Activated CD4-positive, alpha-beta T cell treated with anti-CD3 and anti-CD28 coated beads, Interleukin-2, amount 10 ng/mL, durations not matched to agents 7 days and 5 days (primary cell): ENCODE measurements around the gene NACC1. TPM values are rescaled to one million over a fixed set of nuclear protein-coding genes. Genes with fewer than 3 reads are reported as not detected.
"Not testable (repeated sequence)": the region's sequence is repeated elsewhere in the genome, so short reads cannot be mapped to it uniquely, and the experiment has no call there.

ENCODE experiments used
- CTCF ChIA-PET: fragments of 350-600 bp; sonication (Branson Sonifier 250); formaldehyde crosslinking; loops from one replicate; lab custom pipeline; 2021; ENCODE audit warnings: antibody characterized with exemption; lab: Charles Lee
- POLR2A ChIA-PET: fragments of 350-600 bp; sonication (Branson Sonifier 250); formaldehyde crosslinking; loops from one replicate; lab custom pipeline; 2021; ENCODE audit warnings: antibody characterized with exemption; lab: Charles Lee
- DNase-seq: peaks from one replicate; pipeline ENCODE4 v3.0.0-alpha.2; 2020
- H3K27ac Mint-ChIP-seq: one replicate; pipeline ENCODE4 v1.8.0; 2021; ENCODE audit warnings: mild to moderate bottlenecking, moderate library complexity, mixed read lengths
- H3K27me3 Mint-ChIP-seq: one replicate; pipeline ENCODE4 v1.8.0; 2021; ENCODE audit warnings: mixed read lengths
- H3K36me3 Mint-ChIP-seq: one replicate; pipeline ENCODE4 v1.8.0; 2021; ENCODE audit warnings: low read depth, mixed read lengths
- H3K4me1 Mint-ChIP-seq: one replicate; pipeline ENCODE4 v1.8.0; 2021; ENCODE audit warnings: mixed read lengths
- H3K4me3 Mint-ChIP-seq: one replicate; pipeline ENCODE4 v1.8.0; 2021; ENCODE audit warnings: mild to moderate bottlenecking, moderate library complexity, mixed read lengths
- H3K9me3 Mint-ChIP-seq: one replicate; pipeline ENCODE4 v1.8.0; 2021; ENCODE audit warnings: mixed read lengths
- total RNA-seq, 2 experiments: library from RNA; stranded (reverse); gene quantifications; one replicate each; pipeline ENCODE4 v1.2.3, GENCODE V29; 2021

The NACC1 gene
- total RNA-seq, 2 experiments from 2014 or later: 57.8 to 63.8 TPM

GRCh38 chr19:13155472-13156359, 37.7 kb downstream of the NACC1 start:
- H3K36me3 Mint-ChIP-seq: peaks cover 37% of the 10 kb centered on the region
- no peaks in the 10 kb centered on the region for H3K9me3 Mint-ChIP-seq
- H3K27ac Mint-ChIP-seq: peak overlapping the region; percentile 100
- CTCF ChIA-PET: interaction anchor here (0.8 to 1.5 kb wide), 8 partner anchors 8 to 52 kb away, joined by 3 to 7 read pairs (median 4); no protein-coding TSS in a partner anchor
- peak overlapping the region; percentile 97 for H3K4me3 Mint-ChIP-seq
- H3K27me3 Mint-ChIP-seq: no peaks in the 10 kb centered on the region
- peak; percentile 79 for DNase-seq
- POLR2A ChIA-PET: interaction anchor here (0.6 to 1.4 kb wide), 3 partner anchors 8 to 1338 kb away, joined by 3 to 7 read pairs (median 6); no protein-coding TSS in a partner anchor
- peaks cover 40% of the 10 kb centered on the region for H3K4me1 Mint-ChIP-seq

GRCh38 chr19:13159713-13160112, 41.6 kb downstream of the NACC1 start:
- H3K4me3 Mint-ChIP-seq: no peak overlapping the region
- H3K9me3 Mint-ChIP-seq: no peaks in the 10 kb centered on the region
- DNase-seq: no peak
- ChIA-PET POLR2A (no interaction called here), CTCF (no interaction called here)
- H3K36me3 Mint-ChIP-seq: peaks cover 20% of the 10 kb centered on the region
- peak overlapping the region; percentile 48 for H3K27ac Mint-ChIP-seq
- peaks cover 59% of the 10 kb centered on the region for H3K4me1 Mint-ChIP-seq
- no peaks in the 10 kb centered on the region for H3K27me3 Mint-ChIP-seq

- Mint-ChIP-seq H3K9me3 (no peaks in the 10 kb centered on the region), H3K4me3 (peak overlapping the region; percentile 43), H3K27me3 (no peaks in the 10 kb centered on the region), H3K36me3 (peaks cover 13% of the 10 kb centered on the region), H3K4me1 (peaks cover 67% of the 10 kb centered on the region), H3K27ac (no peak overlapping the region)
- DNase-seq: no peak
- CTCF ChIA-PET: no interaction called here
- POLR2A ChIA-PET: no interaction called here
Observed at GRCh38 chr19:13160557-13160956, 42.5 kb downstream of the NACC1 start.

GRCh38 chr19:13162724-13163608, 44.9 kb downstream of the NACC1 start:
- Mint-ChIP-seq H3K9me3 (no peaks in the 10 kb centered on the region), H3K4me3 (peak overlapping the region; percentile 91), H3K36me3 (peaks cover 14% of the 10 kb centered on the region), H3K27ac (peak overlapping the region; percentile 98), H3K27me3 (no peaks in the 10 kb centered on the region), H3K4me1 (peaks cover 68% of the 10 kb centered on the region)
- ChIA-PET CTCF (interaction anchor here (1.1 to 3.0 kb wide), 5 partner anchors 8 to 69 kb away, joined by 3 to 11 read pairs (median 5); partner anchors contain the start of genes IER2 and STX10), POLR2A (interaction anchor here (0.6 to 1.3 kb wide), 3 partner anchors 8 to 291 kb away, joined by 3 to 7 read pairs (median 4); no protein-coding TSS in a partner anchor)
- peak; percentile 94 for DNase-seq

GRCh38 chr19:13163609-13164342, 45.7 kb downstream of the NACC1 start:
- Mint-ChIP-seq H3K4me3 (peak overlapping the region; percentile 91), H3K36me3 (peaks cover 8% of the 10 kb centered on the region), H3K27ac (peak overlapping the region; percentile 98), H3K27me3 (no peaks in the 10 kb centered on the region), H3K4me1 (peaks cover 69% of the 10 kb centered on the region), H3K9me3 (no peaks in the 10 kb centered on the region)
- CTCF ChIA-PET: interaction anchor here (1.1 to 3.0 kb wide), 4 partner anchors 9 to 69 kb away, joined by 3 to 11 read pairs (median 6); partner anchors contain the start of genes IER2 and STX10
- POLR2A ChIA-PET: interaction anchor here (1.2 to 1.3 kb wide), 3 partner anchors 9 to 12 kb away, joined by 3 to 7 read pairs (median 4); no protein-coding TSS in a partner anchor
- DNase-seq: peak; percentile 58

- H3K4me3 Mint-ChIP-seq: peak overlapping the region; percentile 91
- DNase-seq: peak; percentile 56
- peak overlapping the region; percentile 98 for H3K27ac Mint-ChIP-seq
- H3K36me3 Mint-ChIP-seq: peaks cover 11% of the 10 kb centered on the region
- ChIA-PET CTCF (interaction anchor here (1.6 to 3.0 kb wide), 3 partner anchors 10 to 14 kb away, joined by 5 to 11 read pairs (median 7); partner anchors contain the start of genes IER2 and STX10), POLR2A (interaction anchor here (1.2 to 1.3 kb wide), 2 partner anchors 9 to 12 kb away, joined by 3 to 7 read pairs; no protein-coding TSS in a partner anchor)
- H3K4me1 Mint-ChIP-seq: peaks cover 74% of the 10 kb centered on the region
- H3K9me3 Mint-ChIP-seq: no peaks in the 10 kb centered on the region
- no peaks in the 10 kb centered on the region for H3K27me3 Mint-ChIP-seq
Observed at GRCh38 chr19:13164343-13165161, 46.5 kb downstream of the NACC1 start.

GRCh38 chr19:13165162-13165997, 47.3 kb downstream of the NACC1 start:
- H3K9me3 Mint-ChIP-seq: no peaks in the 10 kb centered on the region
- peak overlapping the region; percentile 91 for H3K4me3 Mint-ChIP-seq
- no peaks in the 10 kb centered on the region for H3K27me3 Mint-ChIP-seq
- peaks cover 76% of the 10 kb centered on the region for H3K4me1 Mint-ChIP-seq
- CTCF ChIA-PET: interaction anchor here (2.2 to 3.0 kb wide), 2 partner anchors 13 to 15 kb away, joined by 5 to 11 read pairs; partner anchors contain the start of genes IER2 and STX10
- peak overlapping the region; percentile 98 for H3K27ac Mint-ChIP-seq
- no peak for DNase-seq
- POLR2A ChIA-PET: interaction anchor here (1.3 kb wide), 1 partner anchor 13 kb away, joined by 3 read pairs; no protein-coding TSS in a partner anchor
- peaks cover 13% of the 10 kb centered on the region for H3K36me3 Mint-ChIP-seq

- DNase-seq, H3K9me3 Mint-ChIP-seq, H3K27me3 Mint-ChIP-seq, H3K4me3 Mint-ChIP-seq, POLR2A ChIA-PET: not testable (repeated sequence)
- Mint-ChIP-seq H3K27ac (peak overlapping the region; percentile 98), H3K4me1 (peaks cover 79% of the 10 kb centered on the region), H3K36me3 (peaks cover 13% of the 10 kb centered on the region)
- CTCF ChIA-PET: interaction anchor here (2.6 kb wide), 1 partner anchor 9 kb away, joined by 11 read pairs; no protein-coding TSS in a partner anchor
Observed at GRCh38 chr19:13166151-13166550, 48.1 kb downstream of the NACC1 start.

- H3K9me3 Mint-ChIP-seq: no peaks in the 10 kb centered on the region
- peaks cover 84% of the 10 kb centered on the region for H3K4me1 Mint-ChIP-seq
- POLR2A ChIA-PET: no interaction called here
- peak overlapping the region; percentile 98 for H3K27ac Mint-ChIP-seq
- CTCF ChIA-PET: interaction anchor here (0.6 to 2.0 kb wide), 8 partner anchors 8 to 685 kb away, joined by 3 to 13 read pairs (median 3); no protein-coding TSS in a partner anchor
- no peak overlapping the region for H3K4me3 Mint-ChIP-seq
- H3K36me3 Mint-ChIP-seq: peaks cover 30% of the 10 kb centered on the region
- DNase-seq: no peak
- H3K27me3 Mint-ChIP-seq: no peaks in the 10 kb centered on the region
Observed at GRCh38 chr19:13169769-13170168, 51.7 kb downstream of the NACC1 start.

GRCh38 chr19:13171146-13171545, 53.1 kb downstream of the NACC1 start:
- ChIA-PET POLR2A (interaction anchor here (0.7 kb wide), 1 partner anchor 90 kb away, joined by 6 read pairs; no protein-coding TSS in a partner anchor), CTCF (interaction anchor here (0.9 to 2.0 kb wide), 5 partner anchors 10 to 38 kb away, joined by 3 to 13 read pairs (median 4); no protein-coding TSS in a partner anchor)
- H3K36me3 Mint-ChIP-seq: peaks cover 30% of the 10 kb centered on the region
- H3K9me3 Mint-ChIP-seq: no peaks in the 10 kb centered on the region
- H3K4me1 Mint-ChIP-seq: peaks cover 73% of the 10 kb centered on the region
- no peak for DNase-seq
- peak overlapping the region; percentile 98 for H3K27ac Mint-ChIP-seq
- H3K27me3 Mint-ChIP-seq: no peaks in the 10 kb centered on the region
- no peak overlapping the region for H3K4me3 Mint-ChIP-seq
